Progenitor cell of endocrine pancreas (in vitro differentiated cells): ENCODE measurements around the gene ALDH1L1. TPM values are rescaled to one million over a fixed set of nuclear protein-coding genes. Genes with fewer than 3 reads are reported as not detected.

ENCODE experiments used
- DNase-seq: peaks from one replicate; pipeline ENCODE4 v3.0.0; 2021; ENCODE audit warnings: low spot score; ENCODE audit not compliant: unreplicated experiment
- H3K27ac Mint-ChIP-seq: 2 replicates; pipeline ENCODE4 v1.8.0; 2021; ENCODE audit warnings: mild to moderate bottlenecking, moderate library complexity, mixed read lengths
- H3K27me3 Mint-ChIP-seq: 2 replicates; pipeline ENCODE4 v1.8.0; 2021; ENCODE audit warnings: mixed read lengths
- H3K36me3 Mint-ChIP-seq: 2 replicates; pipeline ENCODE4 v1.8.0; 2022; ENCODE audit warnings: mixed read lengths; ENCODE audit not compliant: insufficient read depth
- H3K4me1 Mint-ChIP-seq: 2 replicates; pipeline ENCODE4 v1.8.0; 2021; ENCODE audit warnings: low read depth, mixed read lengths
- H3K4me3 Mint-ChIP-seq: 2 replicates; pipeline ENCODE4 v1.8.0; 2021; ENCODE audit warnings: low read depth, mild to moderate bottlenecking, moderate library complexity, mixed read lengths
- H3K9me3 Mint-ChIP-seq: 2 replicates; pipeline ENCODE4 v1.8.0; 2021; ENCODE audit warnings: low read depth, mixed read lengths
- total RNA-seq: library from RNA; stranded (reverse); gene quantifications from 2 replicates; pipeline ENCODE4 v1.2.1, GENCODE V29; 2021
- TF ChIP-seq, protein P1 (sequence below): fragments of 200-600 bp; sonication (generic); IDR thresholded peaks from one replicate; pipeline ENCODE4 v1.5.0; 2021; ENCODE audit warnings: antibody characterized with exemption, mild to moderate bottlenecking; ENCODE audit not compliant: unreplicated experiment

The ALDH1L1 gene
- total RNA-seq, 1 donor from 2014 or later = 3.1 TPM

DNA sequence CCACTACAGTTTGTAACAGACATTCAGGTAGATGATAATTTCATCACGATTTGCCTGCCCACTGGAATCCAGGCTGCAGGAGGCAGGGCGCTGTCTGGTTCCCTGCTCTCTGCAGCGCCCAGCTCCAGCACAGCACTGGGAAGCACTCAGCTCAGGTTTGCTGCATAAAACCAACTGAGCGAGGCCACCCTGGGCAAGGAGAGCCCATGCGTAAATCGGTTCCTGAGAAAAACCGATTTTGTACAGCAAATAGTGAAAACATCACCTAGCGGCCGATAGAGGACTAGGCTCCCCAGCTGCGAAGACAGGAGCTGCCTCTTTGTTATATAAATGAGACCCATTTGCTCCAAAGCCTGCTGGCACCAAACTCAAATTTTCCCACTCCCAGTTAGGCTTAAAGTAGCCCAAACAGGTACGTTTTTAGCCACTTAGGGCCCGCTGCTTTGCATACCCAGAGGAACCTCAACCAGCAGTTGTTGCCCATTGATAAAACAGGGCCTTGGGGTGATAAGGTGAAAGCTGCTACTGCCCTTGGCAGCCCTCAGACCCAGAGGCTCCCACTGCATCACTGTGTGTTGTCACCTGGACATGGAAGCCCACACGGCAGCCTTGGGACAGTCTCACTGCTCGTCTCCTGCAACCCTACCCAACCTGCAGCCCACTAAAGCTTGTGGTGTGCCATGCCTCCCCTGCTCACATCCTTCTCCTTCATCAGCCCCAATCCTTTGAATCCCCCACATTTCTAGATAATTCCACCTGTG lies 47.5 kb downstream of the ALDH1L1 start:
- no peak overlapping the region for H3K27ac Mint-ChIP-seq
- no peaks in the 10 kb centered on the region for H3K9me3 Mint-ChIP-seq
- H3K27me3 Mint-ChIP-seq = peaks cover 23% of the 10 kb centered on the region
- H3K4me3 Mint-ChIP-seq = no peak overlapping the region
- TF ChIP-seq, protein P1, sequence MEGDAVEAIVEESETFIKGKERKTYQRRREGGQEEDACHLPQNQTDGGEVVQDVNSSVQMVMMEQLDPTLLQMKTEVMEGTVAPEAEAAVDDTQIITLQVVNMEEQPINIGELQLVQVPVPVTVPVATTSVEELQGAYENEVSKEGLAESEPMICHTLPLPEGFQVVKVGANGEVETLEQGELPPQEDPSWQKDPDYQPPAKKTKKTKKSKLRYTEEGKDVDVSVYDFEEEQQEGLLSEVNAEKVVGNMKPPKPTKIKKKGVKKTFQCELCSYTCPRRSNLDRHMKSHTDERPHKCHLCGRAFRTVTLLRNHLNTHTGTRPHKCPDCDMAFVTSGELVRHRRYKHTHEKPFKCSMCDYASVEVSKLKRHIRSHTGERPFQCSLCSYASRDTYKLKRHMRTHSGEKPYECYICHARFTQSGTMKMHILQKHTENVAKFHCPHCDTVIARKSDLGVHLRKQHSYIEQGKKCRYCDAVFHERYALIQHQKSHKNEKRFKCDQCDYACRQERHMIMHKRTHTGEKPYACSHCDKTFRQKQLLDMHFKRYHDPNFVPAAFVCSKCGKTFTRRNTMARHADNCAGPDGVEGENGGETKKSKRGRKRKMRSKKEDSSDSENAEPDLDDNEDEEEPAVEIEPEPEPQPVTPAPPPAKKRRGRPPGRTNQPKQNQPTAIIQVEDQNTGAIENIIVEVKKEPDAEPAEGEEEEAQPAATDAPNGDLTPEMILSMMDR = peak; percentile 57
- H3K4me1 Mint-ChIP-seq = no peaks in the 10 kb centered on the region
- H3K36me3 Mint-ChIP-seq = no peaks in the 10 kb centered on the region
- no peak for DNase-seq

DNA sequence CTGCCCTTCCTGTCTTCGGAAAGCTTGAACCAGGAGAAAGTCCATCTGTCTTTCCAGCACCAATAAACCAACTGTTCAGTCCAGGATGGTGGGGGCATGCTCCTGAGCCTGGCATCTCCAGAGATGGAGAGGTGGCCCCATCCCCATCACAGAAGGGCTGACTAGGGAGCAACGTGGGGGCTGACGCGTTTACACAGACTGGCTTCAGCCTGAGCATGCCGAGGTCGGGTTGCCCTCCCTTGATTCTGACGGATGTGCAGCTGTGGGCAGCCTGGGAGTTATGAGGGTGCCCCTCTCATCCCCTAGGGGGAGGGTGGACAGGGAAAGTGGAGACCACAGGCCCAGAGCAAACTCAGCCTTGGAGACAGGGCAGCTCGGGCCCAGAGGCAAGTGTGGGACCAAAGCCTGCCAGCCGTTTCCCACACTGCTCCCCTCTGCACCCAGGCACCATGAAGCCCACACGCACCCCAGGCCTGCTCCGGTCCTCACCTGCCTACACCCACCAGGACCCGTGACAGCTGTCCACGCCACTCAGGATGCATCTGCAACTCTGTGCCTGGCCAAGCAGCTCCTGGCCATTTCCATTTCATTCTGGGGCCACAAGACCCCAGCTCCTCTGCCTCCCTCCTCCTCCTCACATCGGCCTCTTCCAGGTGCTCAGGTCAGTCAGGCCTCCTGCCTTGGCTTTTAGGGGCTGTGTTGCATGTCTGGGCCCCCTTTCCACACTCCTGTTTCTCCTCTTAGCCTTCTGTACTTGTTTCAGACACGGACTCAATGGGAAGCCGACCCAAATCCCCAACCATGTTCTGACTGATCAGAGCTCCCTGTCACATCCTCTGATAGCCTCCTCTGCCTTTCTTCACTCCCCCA lies 48.3 kb downstream of the ALDH1L1 start:
- Mint-ChIP-seq H3K27ac (no peak overlapping the region), H3K4me1 (no peaks in the 10 kb centered on the region)
- DNase-seq = no peak

DNA sequence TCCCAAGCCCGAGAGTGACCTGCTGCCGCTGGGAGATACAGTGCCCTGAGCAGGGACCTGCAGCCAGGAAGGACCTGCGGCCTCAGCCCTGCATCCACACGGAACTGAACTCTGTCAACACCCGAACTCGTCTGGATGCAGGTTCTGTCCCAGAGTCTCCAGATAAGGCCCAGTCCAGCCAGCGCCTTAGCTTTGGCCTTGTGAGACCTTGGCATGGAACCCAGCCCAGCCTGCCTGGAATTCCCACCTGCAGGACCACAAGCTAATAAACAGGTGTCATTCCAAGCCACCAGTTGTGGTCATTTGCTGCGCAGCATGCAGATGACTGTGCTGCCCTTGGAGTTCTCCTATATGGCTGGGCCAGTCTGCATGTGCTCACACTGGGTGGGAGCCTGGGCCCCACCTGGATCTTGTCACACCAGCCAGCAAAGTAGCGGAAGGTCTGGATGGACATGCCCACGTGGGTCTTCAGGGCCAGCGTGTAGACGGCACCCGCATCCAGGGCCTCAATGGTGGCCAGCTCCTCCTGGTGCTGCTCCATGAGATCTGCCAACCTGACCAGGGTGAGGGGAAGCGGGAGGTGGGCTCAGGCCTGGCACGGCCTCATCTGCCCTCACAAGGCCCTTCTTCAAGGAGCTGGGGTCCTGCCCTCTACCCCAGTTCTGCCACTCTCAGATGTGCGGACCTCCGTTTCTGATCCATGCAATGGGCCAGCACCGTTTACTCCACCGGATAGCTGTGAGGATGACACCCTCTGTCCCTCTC lies 49.2 kb downstream of the ALDH1L1 start:
- TF ChIP-seq, protein P1 = no peak
- Mint-ChIP-seq H3K9me3 (no peaks in the 10 kb centered on the region), H3K27ac (no peak overlapping the region), H3K27me3 (peaks cover 23% of the 10 kb centered on the region), H3K4me1 (no peaks in the 10 kb centered on the region), H3K4me3 (no peak overlapping the region), H3K36me3 (no peaks in the 10 kb centered on the region)
- no peak for DNase-seq

More for the DNA sequence above, 48.3 kb downstream of the ALDH1L1 start:
- TF ChIP-seq, protein P1 = no peak
- no peak overlapping the region for H3K4me3 Mint-ChIP-seq
- no peaks in the 10 kb centered on the region for H3K36me3 Mint-ChIP-seq
- no peaks in the 10 kb centered on the region for H3K9me3 Mint-ChIP-seq
- peaks cover 23% of the 10 kb centered on the region for H3K27me3 Mint-ChIP-seq

DNA sequence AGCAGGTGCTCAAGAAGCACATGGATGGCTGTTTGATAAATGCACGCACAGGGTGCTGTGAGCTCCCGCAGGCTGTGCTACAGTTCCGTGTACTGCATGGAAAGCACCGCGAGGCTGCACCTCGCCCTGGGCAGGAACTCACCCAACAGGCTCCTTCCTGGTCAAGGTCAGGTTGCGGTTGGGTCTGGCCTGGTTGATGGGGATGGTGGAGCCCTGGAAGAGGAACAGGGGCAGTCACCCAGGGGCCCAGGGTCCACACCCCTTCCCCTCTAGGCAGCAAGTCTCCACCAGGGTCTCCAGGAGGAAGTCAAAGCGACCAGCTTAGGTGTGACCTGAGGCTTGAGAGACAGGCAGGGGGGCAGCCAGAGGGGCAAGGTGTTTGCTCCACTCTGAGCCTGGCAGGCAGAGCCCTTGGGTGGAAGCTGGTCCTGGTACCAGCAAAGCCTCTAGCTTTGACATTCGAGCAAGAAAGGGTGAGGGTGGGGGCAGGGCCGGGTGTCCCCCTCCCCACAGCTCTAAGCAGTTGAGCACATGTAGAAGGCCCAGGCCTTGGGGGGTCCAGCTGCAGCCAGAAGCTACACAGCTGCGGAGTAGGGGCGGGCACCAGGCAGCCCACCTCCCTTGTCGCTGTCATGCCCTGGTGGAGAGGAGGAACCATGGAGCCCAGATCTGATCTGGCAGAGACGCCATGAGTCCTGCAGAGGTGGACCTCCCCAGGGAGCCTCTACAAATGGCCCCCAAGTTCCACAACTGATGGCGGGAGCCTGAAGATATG lies 50.1 kb downstream of the ALDH1L1 start:
- Mint-ChIP-seq H3K9me3 (no peaks in the 10 kb centered on the region), H3K27me3 (peaks cover 17% of the 10 kb centered on the region), H3K4me3 (no peak overlapping the region), H3K36me3 (no peaks in the 10 kb centered on the region), H3K4me1 (no peaks in the 10 kb centered on the region), H3K27ac (no peak overlapping the region)
- TF ChIP-seq, protein P1 = no peak
- no peak for DNase-seq
